ENCODE results near the gene C5orf46. TPM values are rescaled to one million over a fixed set of nuclear protein-coding genes. Genes with fewer than 3 reads are reported as not detected.

C5orf46 gene
- total RNA-seq, 1 experiment from 2014 or later, result not detected

DNA sequence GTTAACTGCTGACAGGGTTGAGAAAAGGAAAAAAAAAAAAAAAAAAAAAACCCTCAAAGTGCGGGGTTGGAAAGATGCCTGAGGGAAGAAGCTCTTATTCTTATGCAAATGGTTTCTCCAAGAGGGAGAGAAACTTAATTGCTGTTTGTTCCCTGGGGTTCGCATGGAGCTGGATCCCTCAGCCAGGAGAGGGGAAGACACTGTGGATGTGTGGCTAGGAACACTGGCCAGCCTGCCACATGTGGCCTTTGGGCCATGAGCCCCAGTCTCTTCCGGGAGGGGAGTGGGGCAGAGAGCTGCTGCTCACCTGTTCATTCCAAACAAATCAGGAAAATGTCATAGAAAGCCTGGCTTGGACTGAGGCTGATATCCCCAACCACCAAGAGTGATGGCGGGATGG is 37.2 kb downstream of the C5orf46 start (continued):
- TF ChIP-seq, protein P1, sequence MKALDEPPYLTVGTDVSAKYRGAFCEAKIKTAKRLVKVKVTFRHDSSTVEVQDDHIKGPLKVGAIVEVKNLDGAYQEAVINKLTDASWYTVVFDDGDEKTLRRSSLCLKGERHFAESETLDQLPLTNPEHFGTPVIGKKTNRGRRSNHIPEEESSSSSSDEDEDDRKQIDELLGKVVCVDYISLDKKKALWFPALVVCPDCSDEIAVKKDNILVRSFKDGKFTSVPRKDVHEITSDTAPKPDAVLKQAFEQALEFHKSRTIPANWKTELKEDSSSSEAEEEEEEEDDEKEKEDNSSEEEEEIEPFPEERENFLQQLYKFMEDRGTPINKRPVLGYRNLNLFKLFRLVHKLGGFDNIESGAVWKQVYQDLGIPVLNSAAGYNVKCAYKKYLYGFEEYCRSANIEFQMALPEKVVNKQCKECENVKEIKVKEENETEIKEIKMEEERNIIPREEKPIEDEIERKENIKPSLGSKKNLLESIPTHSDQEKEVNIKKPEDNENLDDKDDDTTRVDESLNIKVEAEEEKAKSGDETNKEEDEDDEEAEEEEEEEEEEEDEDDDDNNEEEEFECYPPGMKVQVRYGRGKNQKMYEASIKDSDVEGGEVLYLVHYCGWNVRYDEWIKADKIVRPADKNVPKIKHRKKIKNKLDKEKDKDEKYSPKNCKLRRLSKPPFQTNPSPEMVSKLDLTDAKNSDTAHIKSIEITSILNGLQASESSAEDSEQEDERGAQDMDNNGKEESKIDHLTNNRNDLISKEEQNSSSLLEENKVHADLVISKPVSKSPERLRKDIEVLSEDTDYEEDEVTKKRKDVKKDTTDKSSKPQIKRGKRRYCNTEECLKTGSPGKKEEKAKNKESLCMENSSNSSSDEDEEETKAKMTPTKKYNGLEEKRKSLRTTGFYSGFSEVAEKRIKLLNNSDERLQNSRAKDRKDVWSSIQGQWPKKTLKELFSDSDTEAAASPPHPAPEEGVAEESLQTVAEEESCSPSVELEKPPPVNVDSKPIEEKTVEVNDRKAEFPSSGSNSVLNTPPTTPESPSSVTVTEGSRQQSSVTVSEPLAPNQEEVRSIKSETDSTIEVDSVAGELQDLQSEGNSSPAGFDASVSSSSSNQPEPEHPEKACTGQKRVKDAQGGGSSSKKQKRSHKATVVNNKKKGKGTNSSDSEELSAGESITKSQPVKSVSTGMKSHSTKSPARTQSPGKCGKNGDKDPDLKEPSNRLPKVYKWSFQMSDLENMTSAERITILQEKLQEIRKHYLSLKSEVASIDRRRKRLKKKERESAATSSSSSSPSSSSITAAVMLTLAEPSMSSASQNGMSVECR (CRISPR knock-in tag; IDR thresholded peaks at IDR 0.05; ENCODE audit: borderline replicate concordance), result no peak
- no peak for TF ChIP-seq GTF2I (CRISPR knock-in tag; conservative IDR thresholded peaks at IDR 0.05)
- TF ChIP-seq, protein P2, sequence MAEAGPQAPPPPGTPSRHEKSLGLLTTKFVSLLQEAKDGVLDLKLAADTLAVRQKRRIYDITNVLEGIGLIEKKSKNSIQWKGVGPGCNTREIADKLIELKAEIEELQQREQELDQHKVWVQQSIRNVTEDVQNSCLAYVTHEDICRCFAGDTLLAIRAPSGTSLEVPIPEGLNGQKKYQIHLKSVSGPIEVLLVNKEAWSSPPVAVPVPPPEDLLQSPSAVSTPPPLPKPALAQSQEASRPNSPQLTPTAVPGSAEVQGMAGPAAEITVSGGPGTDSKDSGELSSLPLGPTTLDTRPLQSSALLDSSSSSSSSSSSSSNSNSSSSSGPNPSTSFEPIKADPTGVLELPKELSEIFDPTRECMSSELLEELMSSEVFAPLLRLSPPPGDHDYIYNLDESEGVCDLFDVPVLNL (CRISPR knock-in tag; IDR thresholded peaks at IDR 0.05; ENCODE audit: borderline replicate concordance, low read depth), result no peak
- TF ChIP-seq CDX4 (CRISPR knock-in tag; IDR thresholded peaks at IDR 0.05; ENCODE audit: borderline replicate concordance), result no peak
- no peak for TF ChIP-seq ZSCAN18 (CRISPR knock-in tag; IDR thresholded peaks at IDR 0.05)
- TF ChIP-seq TCF7 (CRISPR knock-in tag; IDR thresholded peaks at IDR 0.05; ENCODE audit: low read depth), result no peak
- no peak for TF ChIP-seq RORB (CRISPR knock-in tag; IDR thresholded peaks at IDR 0.05)
- TF ChIP-seq ZNF232 (CRISPR knock-in tag; IDR thresholded peaks at IDR 0.05), result no peak
- peak; percentile 39; the same call in 1 of the 2 replicates for TF ChIP-seq PRRX2 (CRISPR knock-in tag; IDR thresholded peaks at IDR 0.05)
- TF ChIP-seq CREM (CRISPR knock-in tag; IDR thresholded peaks at IDR 0.05), result no peak
- no peak for TF ChIP-seq STAT6 (CRISPR knock-in tag; conservative IDR thresholded peaks at IDR 0.05; ENCODE audit: low read depth)
- no peak for TF ChIP-seq CREB1 (CRISPR knock-in tag; IDR thresholded peaks at IDR 0.05)
- TF ChIP-seq NR1H2 (CRISPR knock-in tag; IDR thresholded peaks at IDR 0.05), result no peak
- no peak for TF ChIP-seq NFE2L1 (CRISPR knock-in tag; IDR thresholded peaks at IDR 0.05)
- TF ChIP-seq OVOL2 (CRISPR knock-in tag; IDR thresholded peaks at IDR 0.05; ENCODE audit: borderline replicate concordance), result no peak
- TF ChIP-seq, protein P3, sequence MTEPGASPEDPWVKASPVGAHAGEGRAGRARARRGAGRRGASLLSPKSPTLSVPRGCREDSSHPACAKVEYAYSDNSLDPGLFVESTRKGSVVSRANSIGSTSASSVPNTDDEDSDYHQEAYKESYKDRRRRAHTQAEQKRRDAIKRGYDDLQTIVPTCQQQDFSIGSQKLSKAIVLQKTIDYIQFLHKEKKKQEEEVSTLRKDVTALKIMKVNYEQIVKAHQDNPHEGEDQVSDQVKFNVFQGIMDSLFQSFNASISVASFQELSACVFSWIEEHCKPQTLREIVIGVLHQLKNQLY (CRISPR knock-in tag; IDR thresholded peaks at IDR 0.05), result no peak
- no peak for TF ChIP-seq AFF4 (CRISPR knock-in tag; IDR thresholded peaks at IDR 0.05; ENCODE audit: borderline replicate concordance)
- TF ChIP-seq ATF6 (CRISPR knock-in tag; IDR thresholded peaks at IDR 0.05), result no peak
- TF ChIP-seq SMAD4 (CRISPR knock-in tag; IDR thresholded peaks at IDR 0.05), result no peak
- TF ChIP-seq ZNF138 (CRISPR knock-in tag; conservative IDR thresholded peaks at IDR 0.05), result no peak
- TF ChIP-seq NFATC4 (CRISPR knock-in tag; IDR thresholded peaks at IDR 0.05), result peak; percentile 8
- no peak for TF ChIP-seq SOX15 (CRISPR knock-in tag; IDR thresholded peaks at IDR 0.05)

Data from WTC11 (cell line).